ENCODE results near the gene GRIA3. TPM values are rescaled to one million over a fixed set of nuclear protein-coding genes. Genes with fewer than 3 reads are reported as not detected.

The GRIA3 gene
- 1.3 and 2.3 TPM in 2 replicates for total RNA-seq
- 0.52 and 2.2 TPM in 2 replicates for polyA plus RNA-seq
- polyA plus RNA-seq (2012) = 0.58 and 2.3 TPM in 2 replicates
- 4.3 TPM in 1 of 2 replicates, not detected in the other for polyA minus RNA-seq (ENCODE audit: low replicate concordance)

DNA sequence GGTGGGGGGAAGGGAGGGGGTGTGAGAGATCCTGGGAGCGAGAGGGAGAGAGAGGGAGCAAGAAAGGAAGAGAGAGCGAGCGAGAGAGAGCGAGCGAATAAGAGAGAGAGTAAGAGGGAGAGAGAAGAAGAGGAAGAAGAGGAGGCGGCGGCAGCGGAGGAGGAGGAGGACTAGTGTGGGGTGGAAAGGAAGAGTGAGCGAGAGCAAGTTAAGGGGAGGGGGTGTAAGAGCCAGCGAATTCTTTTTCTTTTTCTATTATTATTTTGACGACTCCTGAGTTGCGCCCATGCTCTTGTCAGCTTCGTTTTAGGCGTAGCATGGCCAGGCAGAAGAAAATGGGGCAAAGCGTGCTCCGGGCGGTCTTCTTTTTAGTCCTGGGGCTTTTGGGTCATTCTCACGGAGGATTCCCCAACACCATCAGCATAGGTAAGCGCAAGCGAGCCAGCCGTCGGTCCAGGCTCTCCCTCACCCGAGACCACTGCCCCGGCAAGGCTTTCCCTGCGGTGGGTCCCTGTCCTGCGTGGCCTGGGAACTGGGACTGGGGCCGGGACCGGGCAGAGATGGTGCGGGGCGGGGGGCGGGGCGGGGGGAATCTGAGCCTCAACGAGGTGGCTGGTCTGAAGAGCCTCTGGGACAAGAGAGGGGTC lies at the start of gene GRIA3:
TSS of gene GRIA3 (plus strand) at position 60 of the 647 bp plus-strand sequence. CDS start at position 318, 258 bp downstream.
- no peaks in the 10 kb centered on the region for H3K4me1 ChIP-seq (ENCODE audit: control insufficient read depth, extremely low read depth, insufficient read depth, low read length)
- no peak within 1 kb of the TSS for H3K27ac ChIP-seq (ENCODE audit: insufficient read depth, low read length)
- peak within 1 kb of the TSS in 3 of 4 experiments; percentile 18 to 49 (median 26) for H3K4me3 ChIP-seq (replicated peaks in 1 of 4; ENCODE audit: control extremely low read depth in 1 of 4, insufficient read depth in 1 of 4, low read depth in 3 of 4, low read length in 4 of 4)
- no peak for TF ChIP-seq CTCF (conservative IDR thresholded peaks at IDR 0.05 in 1 of 2, IDR thresholded peaks at IDR 0.05 in 1 of 2; ENCODE audit: low read depth in 1 of 2, low read length in 2 of 2)
- no peak for TF ChIP-seq EZH2 (IDR thresholded peaks at IDR 0.05; ENCODE audit: low read length, missing control alignments)
- peak within 1 kb of the TSS; percentile 82 for H3K4me2 ChIP-seq (ENCODE audit: extremely low read depth, insufficient read depth, low read length)
- H3K36me3 ChIP-seq (ENCODE audit: control insufficient read depth, insufficient read depth, low read length) = no peaks in the 10 kb centered on the region
- H2AFZ ChIP-seq (ENCODE audit: low read length) = no peak within 1 kb of the TSS
- no peaks in the 10 kb centered on the region for H3K9me3 ChIP-seq (ENCODE audit: control insufficient read depth, insufficient read depth, low read depth, low read length)
- DNase-seq (ENCODE audit: low read depth in 2 of 2) = peak in 1 of 2 donors; percentile 76
- H3K27me3 ChIP-seq (ENCODE audit: control insufficient read depth, insufficient read depth, low read length) = peaks cover 5% of the 10 kb centered on the region
- H3K9ac ChIP-seq (ENCODE audit: insufficient read depth, low read length) = no peak within 1 kb of the TSS
- H3K79me2 ChIP-seq (ENCODE audit: control insufficient read depth, insufficient read depth, low read length) = no peaks in the 10 kb centered on the region
- no peaks in the 10 kb centered on the region for H4K20me1 ChIP-seq (ENCODE audit: control insufficient read depth, extremely low read depth, insufficient read depth, low read length)

- no peaks in the 10 kb centered on the region for H3K79me2 ChIP-seq (ENCODE audit: control insufficient read depth, insufficient read depth, low read length)
- no peak overlapping the region for H3K4me2 ChIP-seq (ENCODE audit: extremely low read depth, insufficient read depth, low read length)
- H3K27ac ChIP-seq (ENCODE audit: insufficient read depth, low read length) = no peak overlapping the region
- no peaks in the 10 kb centered on the region for H3K9me3 ChIP-seq (ENCODE audit: control insufficient read depth, insufficient read depth, low read depth, low read length)
- no peak overlapping the region for H3K4me3 ChIP-seq (replicated peaks in 1 of 4; ENCODE audit: control extremely low read depth in 1 of 4, insufficient read depth in 1 of 4, low read depth in 3 of 4, low read length in 4 of 4)
- H3K27me3 ChIP-seq (ENCODE audit: control insufficient read depth, insufficient read depth, low read length) = no peaks in the 10 kb centered on the region
- peak in 1 of 2 donors; percentile 75 for DNase-seq (ENCODE audit: low read depth in 2 of 2)
- H4K20me1 ChIP-seq (ENCODE audit: control insufficient read depth, extremely low read depth, insufficient read depth, low read length) = no peaks in the 10 kb centered on the region
- no peak overlapping the region for H3K9ac ChIP-seq (ENCODE audit: insufficient read depth, low read length)
- H3K36me3 ChIP-seq (ENCODE audit: control insufficient read depth, insufficient read depth, low read length) = no peaks in the 10 kb centered on the region
- TF ChIP-seq CTCF (conservative IDR thresholded peaks at IDR 0.05 in 1 of 2, IDR thresholded peaks at IDR 0.05 in 1 of 2; ENCODE audit: low read depth in 1 of 2, low read length in 2 of 2) = no peak
- TF ChIP-seq EZH2 (IDR thresholded peaks at IDR 0.05; ENCODE audit: low read length, missing control alignments) = no peak
- H2AFZ ChIP-seq (ENCODE audit: low read length) = no peak overlapping the region
- no peaks in the 10 kb centered on the region for H3K4me1 ChIP-seq (ENCODE audit: control insufficient read depth, extremely low read depth, insufficient read depth, low read length)
These were observed 45.6 kb upstream of the GRIA3 start for GRCh38 chrX:123138473-123138872.

- Histone ChIP-seq H3K27ac (ENCODE audit: insufficient read depth, low read length) (no peak overlapping the region), H4K20me1 (ENCODE audit: control insufficient read depth, extremely low read depth, insufficient read depth, low read length) (no peaks in the 10 kb centered on the region), H3K9me3 (ENCODE audit: control insufficient read depth, insufficient read depth, low read depth, low read length) (no peaks in the 10 kb centered on the region), H3K9ac (ENCODE audit: insufficient read depth, low read length) (no peak overlapping the region), H3K4me1 (ENCODE audit: control insufficient read depth, extremely low read depth, insufficient read depth, low read length) (no peaks in the 10 kb centered on the region), H3K27me3 (ENCODE audit: control insufficient read depth, insufficient read depth, low read length) (no peaks in the 10 kb centered on the region), H3K79me2 (ENCODE audit: control insufficient read depth, insufficient read depth, low read length) (no peaks in the 10 kb centered on the region), H3K4me2 (ENCODE audit: extremely low read depth, insufficient read depth, low read length) (no peak overlapping the region), H3K36me3 (ENCODE audit: control insufficient read depth, insufficient read depth, low read length) (no peaks in the 10 kb centered on the region), H3K4me3 (replicated peaks in 1 of 4; ENCODE audit: control extremely low read depth in 1 of 4, insufficient read depth in 1 of 4, low read depth in 3 of 4, low read length in 4 of 4) (no peak overlapping the region), H2AFZ (ENCODE audit: low read length) (no peak overlapping the region)
- no peak for DNase-seq (ENCODE audit: low read depth in 2 of 2)
- no peak for TF ChIP-seq EZH2 (IDR thresholded peaks at IDR 0.05; ENCODE audit: low read length, missing control alignments)
- TF ChIP-seq CTCF (conservative IDR thresholded peaks at IDR 0.05 in 1 of 2, IDR thresholded peaks at IDR 0.05 in 1 of 2; ENCODE audit: low read depth in 1 of 2, low read length in 2 of 2) = no peak
These were observed 43.6 kb upstream of the GRIA3 start for GRCh38 chrX:123140454-123140853.

All from fibroblast of lung (primary cell).